MM.1S (cell line): Measurements from ENCODE around the gene PYGL.

Experiments
- EZH2 ChIP-seq: fragments of 300-600 bp; sonication (generic); optimal IDR thresholded peaks from 2 replicates; pipeline ENCODE3; 2017; ENCODE audit warnings: low read depth, mild to moderate bottlenecking, antibody characterized with exemption, low read length, mixed read lengths
- EZH2phosphoT487 ChIP-seq: fragments of 300-600 bp; sonication (generic); IDR thresholded peaks from 2 replicates; pipeline ENCODE4 v1.6.1; 2018; ENCODE audit warnings: antibody characterized with exemption, low read length
- TF ChIP-seq, protein P1 (sequence below): fragments of 300-600 bp; sonication (generic); IDR thresholded peaks from 2 replicates; pipeline ENCODE4 v1.5.1; 2016; ENCODE audit warnings: antibody characterized with exemption, low read length, mixed read lengths

DNA sequence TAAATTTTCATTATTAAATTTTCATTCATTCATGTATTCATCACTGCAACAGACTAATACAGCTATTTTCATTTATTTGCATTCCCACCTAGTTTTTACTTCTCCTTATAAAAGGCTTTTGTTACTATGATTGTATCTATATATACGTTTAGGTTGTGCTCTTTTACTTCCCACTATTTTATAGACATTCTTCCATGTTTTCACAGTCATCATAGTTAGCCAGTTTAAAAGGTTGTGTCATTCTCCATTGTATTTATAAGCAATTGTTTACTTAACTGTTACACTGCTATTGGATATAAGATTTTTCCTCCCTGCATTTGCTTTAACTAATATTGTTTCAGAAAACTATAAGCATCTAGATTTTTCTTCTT, 60.5 kb downstream of the PYGL start:
- TF ChIP-seq, protein P1, sequence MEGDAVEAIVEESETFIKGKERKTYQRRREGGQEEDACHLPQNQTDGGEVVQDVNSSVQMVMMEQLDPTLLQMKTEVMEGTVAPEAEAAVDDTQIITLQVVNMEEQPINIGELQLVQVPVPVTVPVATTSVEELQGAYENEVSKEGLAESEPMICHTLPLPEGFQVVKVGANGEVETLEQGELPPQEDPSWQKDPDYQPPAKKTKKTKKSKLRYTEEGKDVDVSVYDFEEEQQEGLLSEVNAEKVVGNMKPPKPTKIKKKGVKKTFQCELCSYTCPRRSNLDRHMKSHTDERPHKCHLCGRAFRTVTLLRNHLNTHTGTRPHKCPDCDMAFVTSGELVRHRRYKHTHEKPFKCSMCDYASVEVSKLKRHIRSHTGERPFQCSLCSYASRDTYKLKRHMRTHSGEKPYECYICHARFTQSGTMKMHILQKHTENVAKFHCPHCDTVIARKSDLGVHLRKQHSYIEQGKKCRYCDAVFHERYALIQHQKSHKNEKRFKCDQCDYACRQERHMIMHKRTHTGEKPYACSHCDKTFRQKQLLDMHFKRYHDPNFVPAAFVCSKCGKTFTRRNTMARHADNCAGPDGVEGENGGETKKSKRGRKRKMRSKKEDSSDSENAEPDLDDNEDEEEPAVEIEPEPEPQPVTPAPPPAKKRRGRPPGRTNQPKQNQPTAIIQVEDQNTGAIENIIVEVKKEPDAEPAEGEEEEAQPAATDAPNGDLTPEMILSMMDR, result no peak
- no peak for TF ChIP-seq EZH2phosphoT487
- no peak for TF ChIP-seq EZH2
